HepG2 (cell line): ENCODE results near the gene REPS2.

Experiments
- ADNP ChIP-seq: sonication (generic); formaldehyde crosslinking; IDR thresholded peaks from 2 replicates; pipeline ENCODE4 v1.4.0; 2020; ENCODE audit warnings: missing genetic modification reagents
- ARNT2 ChIP-seq: sonication (generic); formaldehyde crosslinking; IDR thresholded peaks from 2 replicates; pipeline ENCODE4 v1.8.0; 2022; ENCODE audit warnings: mild to moderate bottlenecking, low read depth, missing genetic modification reagents, moderate library complexity
- HDAC1 ChIP-seq: sonication (generic); formaldehyde crosslinking; IDR thresholded peaks from 2 replicates; pipeline ENCODE4 v1.5.1; 2020; ENCODE audit warnings: mild to moderate bottlenecking, missing genetic modification reagents
- RBM39 ChIP-seq: fragments of 200-400 bp; formaldehyde crosslinking; IDR thresholded peaks from one replicate; pipeline ENCODE4 v1.6.1; 2018; ENCODE audit warnings: antibody characterized with exemption, mild to moderate bottlenecking, low read depth, low read length; ENCODE audit not compliant: poor library complexity, severe bottlenecking
- ZFP41 ChIP-seq: sonication (generic); formaldehyde crosslinking; IDR thresholded peaks from 2 replicates; pipeline ENCODE4 v1.4.0; 2020; ENCODE audit warnings: mild to moderate bottlenecking, missing genetic modification reagents, borderline replicate concordance
- ZSCAN20 ChIP-seq: sonication (generic); formaldehyde crosslinking; IDR thresholded peaks from 2 replicates; pipeline ENCODE4 v1.4.0; 2020; ENCODE audit warnings: missing genetic modification reagents, mild to moderate bottlenecking, borderline replicate concordance
- TF ChIP-seq, protein P1 (sequence below): sonication (generic); formaldehyde crosslinking; IDR thresholded peaks from 2 replicates; pipeline ENCODE4 v1.4.0; 2020; ENCODE audit warnings: missing genetic modification reagents
- TF ChIP-seq, protein P2 (sequence below): sonication (generic); formaldehyde crosslinking; IDR thresholded peaks from 2 replicates; pipeline ENCODE4 v1.5.0; 2020; ENCODE audit warnings: mild to moderate bottlenecking, missing genetic modification reagents, moderate library complexity
- TF ChIP-seq, protein P3 (sequence below): sonication (generic); formaldehyde crosslinking; conservative IDR thresholded peaks from 2 replicates; pipeline ENCODE4 v1.4.0; 2020; ENCODE audit warnings: missing genetic modification reagents
- TF ChIP-seq, protein P4 (sequence below): sonication (generic); formaldehyde crosslinking; IDR thresholded peaks from 2 replicates; pipeline ENCODE4 v1.5.0; 2020; ENCODE audit warnings: mild to moderate bottlenecking, low read depth, missing genetic modification reagents, borderline replicate concordance

DNA sequence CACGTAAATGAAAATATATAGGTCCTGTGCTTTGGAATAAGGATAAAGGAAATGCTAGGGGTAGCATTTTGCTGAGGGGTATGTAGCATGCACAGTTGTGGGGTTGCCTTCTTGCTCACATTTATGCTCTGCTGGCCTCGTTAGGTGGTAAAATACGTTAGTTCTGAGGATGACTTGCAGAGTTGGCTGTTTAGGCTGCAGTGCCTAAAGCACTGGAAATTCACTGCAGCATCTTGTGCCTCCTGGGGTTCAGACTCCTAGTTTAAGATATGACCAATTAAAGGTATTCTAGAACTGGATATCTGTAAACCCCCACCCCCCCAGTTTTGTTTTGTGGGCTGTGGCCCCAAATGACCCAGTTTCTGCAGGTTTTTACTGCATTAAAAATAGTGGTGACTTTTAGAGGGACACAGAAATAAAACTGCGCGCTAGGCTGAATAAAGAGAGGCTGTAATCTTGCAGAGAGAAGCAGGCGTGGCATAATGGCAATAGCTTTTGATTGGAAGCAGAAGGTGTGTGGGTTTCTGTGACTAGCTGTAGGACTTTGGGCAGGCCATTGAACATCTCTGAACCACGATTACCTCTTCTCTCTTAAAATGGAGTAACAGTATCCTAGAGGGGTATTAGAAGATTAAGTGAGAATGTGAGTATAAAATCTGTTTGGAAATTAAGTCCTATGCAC, 79.3 kb downstream of the REPS2 start:
- TF ChIP-seq RBM39 = no peak
- TF ChIP-seq HDAC1 (CRISPR knock-in tag) = no peak
- TF ChIP-seq ZSCAN20 = no peak
- TF ChIP-seq ARNT2 (CRISPR knock-in tag) = no peak
- TF ChIP-seq ADNP = no peak
- TF ChIP-seq, protein P1, sequence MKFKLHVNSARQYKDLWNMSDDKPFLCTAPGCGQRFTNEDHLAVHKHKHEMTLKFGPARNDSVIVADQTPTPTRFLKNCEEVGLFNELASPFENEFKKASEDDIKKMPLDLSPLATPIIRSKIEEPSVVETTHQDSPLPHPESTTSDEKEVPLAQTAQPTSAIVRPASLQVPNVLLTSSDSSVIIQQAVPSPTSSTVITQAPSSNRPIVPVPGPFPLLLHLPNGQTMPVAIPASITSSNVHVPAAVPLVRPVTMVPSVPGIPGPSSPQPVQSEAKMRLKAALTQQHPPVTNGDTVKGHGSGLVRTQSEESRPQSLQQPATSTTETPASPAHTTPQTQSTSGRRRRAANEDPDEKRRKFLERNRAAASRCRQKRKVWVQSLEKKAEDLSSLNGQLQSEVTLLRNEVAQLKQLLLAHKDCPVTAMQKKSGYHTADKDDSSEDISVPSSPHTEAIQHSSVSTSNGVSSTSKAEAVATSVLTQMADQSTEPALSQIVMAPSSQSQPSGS (CRISPR knock-in tag) = no peak
- TF ChIP-seq, protein P2, sequence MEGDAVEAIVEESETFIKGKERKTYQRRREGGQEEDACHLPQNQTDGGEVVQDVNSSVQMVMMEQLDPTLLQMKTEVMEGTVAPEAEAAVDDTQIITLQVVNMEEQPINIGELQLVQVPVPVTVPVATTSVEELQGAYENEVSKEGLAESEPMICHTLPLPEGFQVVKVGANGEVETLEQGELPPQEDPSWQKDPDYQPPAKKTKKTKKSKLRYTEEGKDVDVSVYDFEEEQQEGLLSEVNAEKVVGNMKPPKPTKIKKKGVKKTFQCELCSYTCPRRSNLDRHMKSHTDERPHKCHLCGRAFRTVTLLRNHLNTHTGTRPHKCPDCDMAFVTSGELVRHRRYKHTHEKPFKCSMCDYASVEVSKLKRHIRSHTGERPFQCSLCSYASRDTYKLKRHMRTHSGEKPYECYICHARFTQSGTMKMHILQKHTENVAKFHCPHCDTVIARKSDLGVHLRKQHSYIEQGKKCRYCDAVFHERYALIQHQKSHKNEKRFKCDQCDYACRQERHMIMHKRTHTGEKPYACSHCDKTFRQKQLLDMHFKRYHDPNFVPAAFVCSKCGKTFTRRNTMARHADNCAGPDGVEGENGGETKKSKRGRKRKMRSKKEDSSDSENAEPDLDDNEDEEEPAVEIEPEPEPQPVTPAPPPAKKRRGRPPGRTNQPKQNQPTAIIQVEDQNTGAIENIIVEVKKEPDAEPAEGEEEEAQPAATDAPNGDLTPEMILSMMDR = no peak
- TF ChIP-seq, protein P3, sequence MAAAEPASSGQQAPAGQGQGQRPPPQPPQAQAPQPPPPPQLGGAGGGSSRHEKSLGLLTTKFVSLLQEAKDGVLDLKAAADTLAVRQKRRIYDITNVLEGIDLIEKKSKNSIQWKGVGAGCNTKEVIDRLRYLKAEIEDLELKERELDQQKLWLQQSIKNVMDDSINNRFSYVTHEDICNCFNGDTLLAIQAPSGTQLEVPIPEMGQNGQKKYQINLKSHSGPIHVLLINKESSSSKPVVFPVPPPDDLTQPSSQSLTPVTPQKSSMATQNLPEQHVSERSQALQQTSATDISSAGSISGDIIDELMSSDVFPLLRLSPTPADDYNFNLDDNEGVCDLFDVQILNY (CRISPR knock-in tag) = no peak
- no peak for TF ChIP-seq ZFP41
- TF ChIP-seq, protein P4, sequence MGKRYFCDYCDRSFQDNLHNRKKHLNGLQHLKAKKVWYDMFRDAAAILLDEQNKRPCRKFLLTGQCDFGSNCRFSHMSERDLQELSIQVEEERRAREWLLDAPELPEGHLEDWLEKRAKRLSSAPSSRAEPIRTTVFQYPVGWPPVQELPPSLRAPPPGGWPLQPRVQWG (CRISPR knock-in tag) = no peak
